ENCODE results near the gene COL4A2.
"Not testable (repeated sequence)": the region's sequence is repeated elsewhere in the genome, so short reads cannot be mapped to it uniquely, and the experiment has no call there.

Gene COL4A2

DNA sequence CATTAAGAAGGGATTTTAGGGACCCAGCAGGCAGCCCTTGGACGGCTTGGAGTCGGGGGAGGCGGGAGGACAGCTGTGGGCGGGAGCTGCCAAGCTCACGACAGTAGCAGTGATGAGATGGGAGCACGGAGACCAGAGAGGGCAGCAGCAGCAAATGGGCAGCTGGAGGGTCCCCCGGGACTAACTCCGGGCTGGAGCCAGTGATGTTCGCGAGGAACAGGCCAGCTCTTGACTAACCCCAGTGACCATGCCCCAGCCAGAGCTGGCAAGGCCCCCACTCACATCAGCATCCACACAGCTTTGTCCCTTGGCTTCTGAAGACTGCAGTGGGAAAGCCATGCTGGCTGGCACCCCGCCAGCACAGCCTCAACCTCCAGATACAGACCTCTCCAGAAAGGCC lies 172.6 kb downstream of the COL4A2 start:
- no peak for DNase-seq

DNA sequence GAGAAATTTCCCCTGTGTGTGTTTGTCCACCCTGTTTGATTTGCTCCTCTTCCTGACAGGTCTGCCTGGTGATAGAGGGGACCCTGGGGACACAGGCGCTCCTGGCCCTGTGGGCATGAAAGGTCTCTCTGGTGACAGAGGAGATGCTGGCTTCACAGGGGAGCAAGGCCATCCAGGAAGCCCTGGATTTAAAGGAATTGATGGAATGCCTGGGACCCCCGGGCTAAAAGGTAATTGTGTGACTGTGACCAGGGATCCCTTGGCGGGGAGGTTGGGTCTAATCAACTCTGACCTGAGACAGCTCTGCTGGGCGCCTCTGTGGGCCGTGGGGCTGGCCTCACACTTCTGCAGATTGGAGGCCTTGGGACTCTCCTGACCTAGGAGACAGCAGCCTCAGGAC lies 173.1 kb downstream of the COL4A2 start:
- DNase-seq: no peak

DNA sequence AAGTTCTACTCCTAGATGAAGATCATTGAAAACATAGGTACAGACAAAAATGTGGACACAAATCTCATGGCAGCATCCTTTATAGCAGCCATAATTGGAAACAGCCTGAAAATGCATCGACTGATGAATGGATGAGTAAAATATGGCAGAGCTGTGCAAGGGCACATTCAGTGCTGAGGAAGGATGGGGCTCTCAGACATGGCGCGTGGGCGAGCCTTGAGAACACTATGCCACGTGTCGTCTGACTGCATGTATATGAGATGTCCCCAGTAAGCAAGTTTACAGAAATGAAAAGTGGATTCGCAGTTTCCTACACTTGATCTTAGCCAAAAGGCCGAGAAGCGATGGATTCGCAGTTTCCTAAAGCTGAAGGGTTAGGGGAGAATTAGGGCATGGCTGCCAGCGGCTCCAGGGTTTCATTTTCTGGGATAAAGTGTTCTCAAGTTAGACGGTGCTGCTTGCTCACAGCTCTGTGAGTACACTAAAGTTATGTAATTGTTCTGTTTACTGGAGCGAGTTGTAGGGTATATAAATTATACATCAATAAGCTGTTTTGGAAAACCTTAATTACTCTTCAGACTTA lies 176.4 kb downstream of the COL4A2 start:
- DNase-seq: no peak

DNA sequence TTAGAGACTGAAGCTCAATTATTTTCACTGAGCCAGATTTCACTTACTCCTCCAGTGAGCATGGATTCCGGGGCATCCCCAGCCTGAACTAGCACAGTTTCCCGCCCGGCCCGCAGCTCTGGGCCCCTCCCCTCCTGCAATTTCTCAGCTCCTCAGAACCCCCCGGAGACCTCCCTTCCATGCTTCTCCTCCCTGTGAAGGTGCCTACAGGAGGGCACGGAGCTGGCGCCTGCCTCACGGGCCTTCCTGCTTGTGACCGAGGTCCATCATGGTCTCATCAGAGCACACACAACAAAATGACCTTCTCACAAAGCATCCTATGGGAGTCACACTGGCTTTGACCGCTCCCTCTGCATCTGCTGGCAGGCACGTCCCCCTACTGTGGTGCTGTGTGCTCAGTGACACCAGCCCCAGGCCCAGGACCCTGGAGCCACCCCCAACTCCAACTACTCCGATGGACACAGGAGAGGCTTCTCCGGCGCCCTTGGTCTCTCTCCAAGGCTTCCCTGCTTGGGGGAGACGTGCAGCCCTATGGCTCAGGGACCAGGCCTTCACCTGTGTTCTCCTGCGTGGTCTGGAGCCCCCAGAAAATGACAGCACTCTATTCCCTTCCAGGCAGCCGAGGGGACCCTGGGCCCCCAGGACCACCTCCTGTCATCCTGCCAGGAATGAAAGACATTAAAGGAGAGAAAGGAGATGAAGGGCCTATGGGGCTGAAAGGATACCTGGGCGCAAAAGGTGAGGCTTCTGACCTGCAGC lies 177.4 kb downstream of the COL4A2 start:
- no peak for DNase-seq

DNA sequence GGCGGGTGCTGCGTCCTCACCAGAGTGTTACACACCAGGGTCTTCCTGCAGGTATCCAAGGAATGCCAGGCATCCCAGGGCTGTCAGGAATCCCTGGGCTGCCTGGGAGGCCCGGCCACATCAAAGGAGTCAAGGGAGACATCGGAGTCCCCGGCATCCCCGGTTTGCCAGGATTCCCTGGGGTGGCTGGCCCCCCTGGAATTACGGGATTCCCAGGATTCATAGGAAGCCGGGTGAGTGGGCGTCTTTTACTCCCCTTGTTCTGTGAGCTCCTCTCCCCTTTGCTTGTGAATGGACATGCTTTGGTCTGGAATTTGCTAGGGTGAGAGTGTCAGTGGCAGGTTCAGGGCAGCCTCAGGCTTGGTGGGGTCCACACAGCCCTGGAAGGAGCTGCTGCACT lies 178.5 kb downstream of the COL4A2 start:
- DNase-seq: no peak

DNA sequence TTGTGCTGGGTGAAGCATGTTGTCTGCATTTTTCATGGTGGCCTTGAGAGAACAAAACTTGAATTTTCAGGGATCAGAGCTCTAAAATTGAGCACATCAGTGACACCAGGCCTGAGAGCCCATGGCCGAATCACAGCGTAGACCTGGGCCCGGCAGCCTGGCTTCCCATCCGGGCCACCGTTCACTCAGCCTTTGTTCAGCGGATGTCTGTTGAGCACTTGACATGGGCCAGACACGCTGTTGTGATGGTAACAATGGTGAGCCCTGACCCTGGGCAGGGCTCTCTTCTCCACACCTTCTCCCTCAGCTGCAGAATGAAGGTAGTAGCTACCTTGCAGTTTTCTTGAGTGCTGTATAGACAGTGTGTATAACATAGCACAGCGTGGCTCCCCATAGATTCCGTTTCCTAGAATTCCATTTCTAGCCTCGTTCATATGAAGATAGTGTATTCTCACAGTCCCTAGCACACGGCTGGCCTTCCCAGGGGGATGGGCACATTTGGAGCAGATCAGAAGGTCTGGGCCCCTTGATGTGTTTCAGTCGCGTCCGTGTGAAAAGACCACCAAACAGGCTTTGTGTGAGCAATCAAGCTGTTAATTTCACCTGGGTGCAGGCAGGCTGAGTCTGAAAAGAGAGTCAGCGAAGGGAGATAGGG lies 179.1 kb downstream of the COL4A2 start:
- DNase-seq: no peak

DNA sequence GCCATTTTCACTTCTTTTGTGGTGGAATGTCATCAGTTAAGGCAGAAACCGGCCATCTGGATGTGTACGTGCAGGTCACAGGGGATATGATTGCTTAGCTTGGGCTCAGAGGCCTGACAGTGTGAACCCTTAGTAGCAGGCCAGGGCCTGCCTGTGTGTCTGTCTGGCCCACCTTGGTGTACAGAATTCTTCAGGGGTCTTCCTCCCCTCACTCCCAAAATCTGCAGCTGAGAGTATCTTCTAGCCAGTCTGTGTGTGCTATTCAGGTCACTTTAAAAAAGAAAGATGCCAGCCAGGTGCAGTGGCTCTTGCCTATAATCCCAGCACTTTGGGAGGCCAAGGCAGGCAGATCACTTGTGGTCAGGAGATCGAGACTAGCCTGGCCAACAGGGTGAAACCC lies 179.8 kb downstream of the COL4A2 start:
- not testable (repeated sequence) for DNase-seq

DNA sequence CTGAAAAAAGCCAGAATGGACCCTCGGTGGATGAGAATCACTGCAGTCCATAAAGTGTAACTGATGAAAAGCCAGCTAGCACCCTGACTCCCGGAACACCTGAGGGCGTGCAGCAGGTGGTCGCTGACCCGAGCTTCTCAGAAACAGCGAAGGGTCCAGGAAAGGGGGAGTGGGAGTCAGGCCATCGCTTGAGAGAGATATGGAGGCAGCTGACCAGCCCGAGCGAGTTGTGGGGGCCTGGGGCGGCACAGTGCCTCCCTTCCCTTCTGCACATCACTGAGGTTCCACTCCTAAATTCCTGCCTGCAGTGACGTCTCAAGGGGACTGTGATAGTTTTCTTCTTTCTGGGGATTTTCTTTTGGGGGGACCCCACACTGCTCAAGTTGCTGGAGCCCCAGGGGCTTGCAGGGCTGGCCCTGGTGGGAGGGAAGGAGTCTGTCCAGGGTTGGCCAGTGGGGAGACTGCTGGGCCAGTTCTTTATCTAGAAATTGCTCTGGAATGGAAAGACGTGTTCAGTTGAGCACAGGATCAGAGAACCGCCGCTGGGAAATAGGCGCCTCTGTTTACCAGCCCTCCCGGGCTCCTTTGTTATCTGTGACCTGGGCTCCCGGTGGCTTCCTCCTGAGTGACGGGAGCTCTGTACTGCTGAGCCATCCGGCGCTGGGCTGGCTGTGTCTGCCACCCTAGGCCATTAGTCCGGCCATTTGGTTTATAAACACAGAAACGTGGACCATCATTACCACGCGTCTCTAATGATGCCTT lies 183.1 kb downstream of the COL4A2 start:
- DNase-seq: no peak

DNA sequence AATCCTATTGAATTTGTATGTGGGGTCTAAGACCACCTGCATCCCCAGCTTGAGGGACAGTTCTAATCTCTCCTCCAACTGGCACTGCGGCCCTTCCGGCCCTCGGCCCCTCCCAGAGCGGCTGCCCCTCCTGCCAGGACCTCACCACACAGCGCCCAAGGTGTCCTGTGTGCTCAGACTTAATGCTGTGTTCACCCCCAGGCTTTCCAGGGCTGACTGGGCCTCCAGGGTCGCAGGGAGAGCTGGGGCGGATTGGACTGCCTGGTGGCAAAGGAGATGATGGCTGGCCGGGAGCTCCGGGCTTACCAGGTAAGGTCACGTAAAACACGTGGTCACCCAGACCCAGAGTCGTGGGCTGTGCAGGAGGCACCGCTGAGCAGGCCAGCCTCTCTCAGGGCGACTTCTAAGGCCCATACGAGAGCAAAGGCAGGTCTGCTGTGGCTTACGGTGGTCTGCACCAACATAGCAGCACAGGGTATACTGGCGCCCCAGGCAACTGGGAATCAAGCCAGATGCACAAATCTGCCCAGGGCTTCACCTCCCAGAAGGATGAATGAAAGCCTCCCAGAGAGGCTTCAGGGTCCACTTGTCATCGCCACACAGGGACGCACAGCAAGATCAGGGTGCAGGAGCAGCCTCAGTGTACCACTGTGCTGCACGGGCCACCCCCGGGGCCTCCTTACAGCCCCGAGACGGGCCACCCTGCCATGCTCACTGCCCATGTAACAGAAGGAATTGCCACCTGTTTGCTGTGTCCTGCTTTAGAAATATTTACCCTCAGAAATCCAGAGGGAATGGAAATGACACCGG lies 185.0 kb downstream of the COL4A2 start:
- DNase-seq: no peak

DNA sequence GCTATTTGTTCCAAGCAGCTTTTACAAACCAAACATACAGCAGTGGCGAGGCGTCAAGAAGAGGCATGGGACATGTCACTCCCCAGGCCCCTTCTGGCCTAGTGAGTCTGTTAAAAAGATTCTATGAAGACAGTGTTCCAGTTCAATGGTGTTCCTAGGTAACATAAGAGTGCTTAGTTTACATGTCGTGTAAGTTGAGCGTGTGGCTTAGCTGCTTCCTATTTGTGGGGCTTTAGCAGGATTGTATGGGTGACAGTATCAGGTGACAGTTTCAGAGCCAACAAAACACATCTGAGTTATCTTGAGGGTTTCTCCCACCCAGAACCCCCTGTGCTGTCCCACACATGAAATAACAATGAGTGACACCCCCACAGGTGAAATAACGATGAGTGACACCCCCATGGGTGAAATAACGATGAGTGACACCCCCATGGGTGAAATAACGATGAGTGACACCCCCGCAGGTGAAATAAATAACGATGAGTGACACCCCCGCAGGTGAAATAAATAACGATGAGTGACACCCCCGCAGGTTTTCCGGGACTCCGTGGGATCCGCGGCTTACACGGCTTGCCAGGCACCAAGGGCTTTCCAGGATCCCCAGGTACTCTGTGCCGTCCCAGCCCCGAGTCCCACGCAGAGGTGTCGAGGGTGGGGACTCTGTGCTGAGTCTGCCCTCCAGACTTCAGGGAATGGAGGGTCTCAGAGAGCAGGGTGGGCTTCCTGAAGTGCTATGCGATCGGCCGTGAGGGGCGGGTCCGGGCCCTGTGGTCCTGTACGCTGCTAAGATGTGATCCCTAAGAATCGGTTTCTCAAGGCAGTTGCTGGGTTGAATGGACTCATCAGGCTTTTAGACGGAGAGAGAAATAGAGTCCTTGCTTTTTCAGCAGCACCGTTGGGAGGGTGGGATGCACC lies 185.9 kb downstream of the COL4A2 start:
- no peak for DNase-seq

DNA sequence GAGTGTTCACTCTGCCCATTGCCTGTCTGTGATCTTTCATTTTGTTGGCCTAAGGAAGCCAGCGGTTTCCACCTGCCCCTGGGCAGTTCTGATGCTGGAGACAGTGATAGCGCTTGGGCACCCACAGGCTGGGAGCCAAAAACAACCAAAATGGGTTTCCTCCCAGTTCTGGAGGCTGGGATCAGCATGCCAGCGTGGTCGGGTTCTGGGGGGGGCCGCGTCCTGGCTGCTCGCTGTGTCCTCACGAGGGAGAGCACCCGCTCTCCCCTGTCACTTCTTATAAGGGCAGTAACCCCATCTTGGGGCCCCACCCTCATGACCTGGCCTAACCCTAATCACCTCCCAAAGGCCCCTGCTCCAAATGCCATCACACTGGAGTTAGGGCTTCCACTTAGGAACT lies 186.5 kb downstream of the COL4A2 start:
- DNase-seq: no peak

DNA sequence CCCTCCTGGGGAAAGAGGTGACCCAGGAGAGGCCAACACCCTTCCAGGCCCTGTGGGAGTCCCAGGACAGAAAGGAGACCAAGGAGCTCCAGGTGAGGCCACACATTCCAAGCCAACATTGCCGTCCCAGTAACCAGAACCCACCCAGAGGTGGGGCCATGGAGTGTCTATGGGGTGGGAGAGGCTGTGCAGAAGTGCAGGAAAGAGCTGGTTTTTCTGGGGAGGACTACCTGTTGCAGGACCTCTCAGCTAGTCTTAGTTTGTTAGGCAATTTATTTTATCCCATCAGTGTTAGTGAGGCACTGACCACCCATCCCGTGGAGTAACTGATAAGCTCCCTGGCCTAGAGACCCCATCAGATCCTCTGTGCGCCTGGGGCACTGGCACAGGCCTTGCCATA lies 188.3 kb downstream of the COL4A2 start:
- no peak for DNase-seq

DNA sequence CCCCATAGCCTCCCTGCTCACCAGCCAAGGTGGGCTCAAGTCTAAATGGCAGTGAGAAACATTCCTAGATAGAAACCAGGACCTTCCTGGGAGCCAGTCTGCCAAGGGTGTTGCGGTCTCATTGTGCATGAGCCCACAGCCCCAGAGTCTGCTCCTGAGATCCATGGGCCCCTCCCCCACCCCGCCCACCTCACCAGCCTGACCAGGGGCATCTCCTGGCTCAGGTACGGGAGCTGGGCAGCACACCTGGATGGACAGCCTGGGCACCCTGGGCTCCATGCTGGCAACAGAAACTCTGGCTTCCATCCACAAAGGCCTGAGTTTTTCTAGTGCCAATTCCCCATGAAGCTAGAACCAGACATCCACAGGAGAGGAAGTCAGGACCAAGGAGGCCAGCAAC lies 188.8 kb downstream of the COL4A2 start:
- DNase-seq: no peak

DNA sequence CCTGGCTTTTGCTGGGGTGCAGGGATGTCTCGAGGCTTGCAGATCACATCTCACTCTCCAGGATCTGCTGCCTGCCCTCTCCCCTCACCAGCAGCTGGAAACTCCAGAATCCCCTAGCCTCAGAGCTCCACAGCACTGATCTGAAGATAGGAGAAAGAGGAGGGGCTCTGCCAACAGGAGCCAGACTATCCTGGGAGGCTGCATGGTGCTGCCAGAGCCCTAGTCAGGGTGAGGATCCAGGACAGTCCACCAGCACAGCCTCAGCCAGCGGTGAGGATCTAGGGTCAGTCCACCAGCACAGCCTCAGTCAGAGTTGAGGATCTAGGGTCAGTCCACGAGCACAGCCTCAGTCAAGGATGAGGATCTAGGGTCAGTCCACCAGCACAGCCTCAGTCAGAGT lies 189.2 kb downstream of the COL4A2 start:
- DNase-seq: no peak

DNA sequence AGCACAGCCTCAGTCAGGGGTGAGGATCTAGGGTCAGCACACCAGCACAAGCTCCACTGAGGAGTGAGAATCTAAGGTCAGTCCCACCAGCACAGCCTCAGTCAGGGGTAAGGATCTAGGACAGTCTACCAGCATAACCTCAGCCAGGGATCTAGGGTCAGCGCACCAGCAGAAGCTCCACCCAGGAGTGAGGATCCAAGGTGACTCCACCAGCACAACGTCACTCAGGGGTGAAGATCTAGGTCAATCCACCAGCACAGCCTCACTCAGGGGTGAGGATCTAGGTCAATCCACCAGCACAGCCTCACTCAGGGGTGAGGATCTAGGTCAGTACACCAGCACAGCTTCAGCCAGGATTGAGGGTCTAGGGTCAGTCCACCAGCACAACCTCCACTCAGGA lies 189.9 kb downstream of the COL4A2 start:
- DNase-seq: no peak

DNA sequence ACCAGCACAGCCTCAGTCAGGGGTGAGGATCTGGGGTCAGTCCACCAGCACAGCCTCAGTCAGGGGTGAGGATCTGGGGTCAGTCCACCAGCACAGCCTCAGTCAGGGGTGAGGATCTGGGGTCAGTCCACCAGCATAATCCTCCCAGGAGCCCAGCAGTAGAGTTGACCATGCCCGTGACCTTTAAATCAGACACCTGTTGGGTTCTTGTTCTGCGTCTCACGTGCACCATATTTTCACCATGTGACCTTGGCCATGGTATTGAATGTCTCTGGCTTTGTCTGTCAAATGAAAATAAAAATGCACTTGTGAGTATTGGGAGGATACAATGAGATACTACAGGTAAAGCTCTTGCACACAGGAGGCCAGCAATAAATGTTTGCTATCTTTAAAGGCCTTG lies 190.8 kb downstream of the COL4A2 start:
- DNase-seq: not testable (repeated sequence)

DNA sequence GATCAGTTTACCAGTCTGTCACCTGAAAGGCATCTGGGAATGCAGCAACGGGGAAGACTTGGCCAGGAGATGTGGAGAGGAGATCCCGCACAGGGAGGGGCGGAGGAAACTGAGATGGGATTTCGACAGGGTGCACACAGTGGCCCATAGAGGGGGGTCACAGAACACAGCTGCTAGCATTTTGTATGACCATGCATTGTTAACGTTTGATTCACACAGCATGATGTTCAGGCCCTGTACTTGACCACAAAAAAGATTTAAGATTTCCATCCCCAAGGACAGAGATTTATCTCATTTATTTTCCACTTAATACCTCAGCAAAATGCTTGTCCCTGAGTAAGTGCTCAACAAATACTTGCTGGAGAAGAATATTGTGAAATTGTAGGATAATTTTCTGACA lies 191.2 kb downstream of the COL4A2 start:
- no peak for DNase-seq

DNA sequence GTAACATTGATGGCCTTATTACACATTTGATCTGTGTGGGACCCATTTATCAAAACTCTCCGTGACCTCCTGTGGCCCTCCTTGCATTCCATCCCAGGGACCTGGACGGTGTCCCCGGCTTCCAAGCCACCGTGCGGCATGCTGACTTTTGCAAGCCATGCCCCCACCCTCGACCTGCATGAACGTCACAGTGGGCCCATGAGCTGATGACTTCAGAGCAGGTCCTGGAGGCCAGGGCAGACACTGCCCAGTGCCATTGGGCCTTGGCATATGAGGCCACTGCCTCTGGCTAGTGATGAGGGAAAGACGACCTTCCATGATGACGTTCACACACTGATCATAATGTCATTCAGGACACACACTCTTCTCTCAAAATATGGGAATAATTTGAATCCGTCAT lies 191.7 kb downstream of the COL4A2 start:
- no peak for DNase-seq

DNA sequence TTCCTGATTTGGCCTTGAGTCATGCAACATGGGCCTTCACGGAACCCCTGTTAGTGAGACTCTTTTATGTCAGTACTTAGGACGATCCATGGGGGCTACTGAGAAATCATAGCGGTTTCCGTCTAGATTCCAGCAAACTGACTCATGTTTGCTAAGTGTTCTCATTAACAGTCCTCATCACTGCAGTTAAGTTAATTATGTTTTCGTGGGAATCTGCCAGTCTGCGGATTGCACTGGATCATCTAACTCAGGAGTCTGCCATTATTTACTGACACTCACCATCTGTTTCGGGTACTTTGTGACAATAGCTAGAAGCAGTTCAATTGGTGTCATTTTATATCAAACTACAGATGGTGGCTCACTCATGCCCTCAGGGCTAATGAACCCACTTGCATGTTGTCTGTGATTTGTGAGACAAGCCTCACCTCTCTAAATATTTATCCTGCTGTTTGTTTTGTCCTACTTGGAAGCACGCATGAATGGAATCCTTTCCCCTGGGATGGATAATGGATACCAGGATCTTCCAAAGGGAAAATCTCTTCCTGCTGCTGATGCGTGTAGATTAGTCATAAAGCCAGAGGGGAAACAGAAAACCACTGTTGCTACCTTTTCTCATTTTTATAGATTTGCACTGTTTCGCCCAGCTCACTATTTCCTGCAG lies 192.7 kb downstream of the COL4A2 start:
- DNase-seq: no peak

DNA sequence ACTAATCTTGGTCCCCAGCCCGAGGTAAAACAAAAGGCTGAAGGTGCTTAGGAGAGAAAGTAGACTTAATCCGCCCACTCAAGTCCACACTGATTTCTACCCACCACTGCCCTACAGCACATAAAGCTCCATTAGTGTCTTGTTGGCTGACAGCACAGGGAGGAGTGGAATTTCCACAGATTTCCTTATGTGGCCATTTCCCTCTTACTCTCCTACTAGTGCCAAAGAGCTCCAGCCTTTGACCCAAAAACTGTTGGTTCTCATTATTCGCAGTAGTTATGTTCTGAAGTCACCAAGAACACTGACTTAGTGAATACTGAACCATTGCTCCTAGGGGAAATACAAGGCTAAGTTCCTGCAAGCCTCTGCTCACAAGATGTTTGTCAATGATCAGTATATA lies 193.3 kb downstream of the COL4A2 start:
- no peak for DNase-seq

DNA sequence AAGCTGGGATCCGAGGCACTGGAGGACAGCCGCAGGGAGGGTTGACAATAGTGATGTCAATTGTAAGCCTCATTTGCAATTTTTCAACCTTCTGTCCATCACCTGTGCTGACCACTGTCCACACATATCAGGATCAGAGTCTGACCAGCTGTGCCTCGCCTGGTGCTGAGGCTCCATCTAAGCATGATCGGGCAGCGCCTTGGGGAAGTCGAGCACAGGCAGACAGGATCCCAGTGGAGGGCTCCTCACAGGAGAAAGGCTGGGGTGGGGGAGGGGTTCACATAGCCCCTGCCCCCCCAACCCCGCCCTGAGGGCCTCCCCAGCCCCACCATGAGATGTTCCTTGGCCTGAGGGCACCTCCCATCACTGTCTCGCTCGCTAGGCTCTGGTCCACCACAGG lies 194.1 kb downstream of the COL4A2 start:
- no peak for DNase-seq

All from SIG-M5 (cell line).